Kidney (tissue), 14 donors: ENCODE results near the gene SIVA1. TPM values are rescaled to one million over a fixed set of nuclear protein-coding genes. Genes with fewer than 3 reads are reported as not detected.
A peak's percentile ranks its signal among the peaks of the same experiment; 100 is the strongest.

Experiments
- DNase-seq, 5 donors: peaks; one replicate each; pipeline ENCODE4 v3.0.0-alpha.2; 2013 to 2020
- FAIRE-seq: peaks from 2 replicates; lab custom pipeline; 2012; peaks lifted over from hg19 to GRCh38; lab: Jason Lieb, UNC
- H3K27ac ChIP-seq, 2 donors: one replicate each; pipeline ENCODE4 v1.7.0; 2013; ENCODE audit warnings: low read depth in 2 of 2, low read length in 2 of 2, inconsistent platforms in 1 of 2
- H3K27me3 ChIP-seq: one replicate; pipeline ENCODE4 v1.7.1; 2013; ENCODE audit warnings: low read length, inconsistent platforms; ENCODE audit not compliant: control insufficient read depth, insufficient read depth
- H3K36me3 ChIP-seq, 3 donors: one replicate each; pipeline versions ENCODE4 v1.7.0 to v1.7.1; 2013; ENCODE audit warnings: low read length in 3 of 3, control low read depth in 1 of 3, inconsistent platforms in 1 of 3; ENCODE audit not compliant: insufficient read depth in 3 of 3, control insufficient read depth in 2 of 3
- H3K4me1 ChIP-seq, 3 donors: one replicate each; pipeline versions ENCODE4 v1.7.0 to v1.7.1; 2013; ENCODE audit warnings: low read length in 3 of 3, inconsistent platforms in 1 of 3, low read depth in 1 of 3; ENCODE audit not compliant: control insufficient read depth in 2 of 3, insufficient read depth in 2 of 3
- H3K4me3 ChIP-seq, 3 donors: one replicate each; pipeline versions ENCODE4 v1.7.0 to v1.8.1; 2013; ENCODE audit warnings: low read length in 3 of 3, control low read depth in 1 of 3, inconsistent platforms in 1 of 3
- H3K9ac ChIP-seq, 3 donors: one replicate each; pipeline versions ENCODE4 v1.7.0 to v1.7.1; 2013; ENCODE audit warnings: low read length in 3 of 3, control low read depth in 1 of 3, inconsistent platforms in 1 of 3
- H3K9me3 ChIP-seq, 3 donors: one replicate each; pipeline versions ENCODE4 v1.7.0 to v1.7.1; 2013; ENCODE audit warnings: low read length in 3 of 3, control low read depth in 1 of 3, inconsistent platforms in 1 of 3; ENCODE audit not compliant: control insufficient read depth in 2 of 3, insufficient read depth in 1 of 3
- intact Hi-C: fragments of 100-400 bp; cut with DNase I; formaldehyde crosslinking; loops from one replicate; pipeline ENCODE4 v1.11.1; 2022
- polyA plus RNA-seq: library from polyadenylated mRNA; stranded (reverse); fragments of 350-450 nt; fragmentation: Illumina TruSeq; extraction: RNeasy Lipid Tissue Mini Kit (QIAGEN cat#74804); gene quantifications from one replicate; pipeline ENCODE4 v1.2.3, GENCODE V29; 2014; ENCODE audit warnings: low read depth, low replicate concordance; ENCODE audit not compliant: insufficient read depth
- total RNA-seq: library from RNA; stranded (reverse); fragmentation: NEBNext Ultra II Directional; extraction: Animal tissue kit (Norgen Biotek cat#: 25700); gene quantifications from one replicate; pipeline ENCODE4 v1.2.1, GENCODE V29; 2021
- TF ChIP-seq, protein P1 (sequence below): IDR thresholded peaks from 3 replicates; pipeline ENCODE4 v1.5.1; 2012; ENCODE audit warnings: mild to moderate bottlenecking, moderate library complexity, borderline replicate concordance; ENCODE audit not compliant: insufficient read depth; ENCODE audit errors: extremely low read depth
- donor health status: control.
- donor health status: control.
- donor health status: control.
- donor health status: control.
- donor health status: control.
- donor health status: DM: yes; HTN: yes; CAD: no.
- donor health status: Normal renal cell carcinoma (clear cell type).

The SIVA1 gene
- total and polyA plus RNA-seq, 2 donors from 2014 or later: 65.7 to 124 TPM

- intact Hi-C loops: loop anchor here (5.0 kb wide), 1 partner anchor 52 kb away; no protein-coding TSS in a partner anchor
- peaks cover 0 to 3% (median 0%) of the 10 kb centered on the region in 3 donors for H3K9me3 ChIP-seq
- H3K4me1 ChIP-seq: peaks cover 0 to 7% (median 0%) of the 10 kb centered on the region in 3 donors
- no peak for FAIRE-seq
- H3K27ac ChIP-seq: no peak overlapping the region
- no peak overlapping the region for H3K9ac ChIP-seq
- DNase-seq: no peak
- no peaks in the 10 kb centered on the region for H3K36me3 ChIP-seq
- no peak overlapping the region for H3K4me3 ChIP-seq
- TF ChIP-seq, protein P1, sequence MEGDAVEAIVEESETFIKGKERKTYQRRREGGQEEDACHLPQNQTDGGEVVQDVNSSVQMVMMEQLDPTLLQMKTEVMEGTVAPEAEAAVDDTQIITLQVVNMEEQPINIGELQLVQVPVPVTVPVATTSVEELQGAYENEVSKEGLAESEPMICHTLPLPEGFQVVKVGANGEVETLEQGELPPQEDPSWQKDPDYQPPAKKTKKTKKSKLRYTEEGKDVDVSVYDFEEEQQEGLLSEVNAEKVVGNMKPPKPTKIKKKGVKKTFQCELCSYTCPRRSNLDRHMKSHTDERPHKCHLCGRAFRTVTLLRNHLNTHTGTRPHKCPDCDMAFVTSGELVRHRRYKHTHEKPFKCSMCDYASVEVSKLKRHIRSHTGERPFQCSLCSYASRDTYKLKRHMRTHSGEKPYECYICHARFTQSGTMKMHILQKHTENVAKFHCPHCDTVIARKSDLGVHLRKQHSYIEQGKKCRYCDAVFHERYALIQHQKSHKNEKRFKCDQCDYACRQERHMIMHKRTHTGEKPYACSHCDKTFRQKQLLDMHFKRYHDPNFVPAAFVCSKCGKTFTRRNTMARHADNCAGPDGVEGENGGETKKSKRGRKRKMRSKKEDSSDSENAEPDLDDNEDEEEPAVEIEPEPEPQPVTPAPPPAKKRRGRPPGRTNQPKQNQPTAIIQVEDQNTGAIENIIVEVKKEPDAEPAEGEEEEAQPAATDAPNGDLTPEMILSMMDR: no peak
- H3K27me3 ChIP-seq: no peaks in the 10 kb centered on the region
Observed at GRCh38 chr14:104770072-104770579, 17.2 kb downstream of the SIVA1 start.

DNA sequence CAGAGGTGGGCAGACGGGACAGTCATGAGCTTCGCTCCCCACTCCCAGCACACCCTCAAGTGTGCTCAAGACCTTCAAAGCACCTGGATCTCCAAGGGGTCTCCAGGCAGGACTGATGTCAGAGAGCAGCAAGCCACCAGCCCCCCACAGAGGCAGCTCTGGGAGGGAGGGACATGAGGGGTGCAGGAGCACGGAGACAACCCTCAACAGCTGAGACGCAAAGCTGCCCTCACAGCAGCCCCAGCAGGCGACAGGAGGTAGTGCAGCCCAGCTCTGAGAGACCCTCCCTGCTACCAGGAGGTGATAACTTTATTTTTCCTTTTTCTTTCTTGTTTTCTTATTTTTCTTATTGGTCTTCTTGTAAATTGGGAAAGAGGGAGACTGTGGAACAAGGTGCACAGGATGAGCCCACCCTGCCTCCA is 17.9 kb downstream of the SIVA1 start:
- Histone ChIP-seq H3K9me3 (peaks cover 0 to 3% (median 0%) of the 10 kb centered on the region in 3 donors), H3K27ac (no peak overlapping the region), H3K4me1 (peaks cover 0 to 7% (median 0%) of the 10 kb centered on the region in 3 donors), H3K36me3 (no peaks in the 10 kb centered on the region), H3K9ac (no peak overlapping the region), H3K4me3 (no peak overlapping the region), H3K27me3 (no peaks in the 10 kb centered on the region)
- DNase-seq: no peak
- TF ChIP-seq, protein P1: peak; percentile 24
- FAIRE-seq: no peak
- intact Hi-C loops: loop anchor here (5.0 kb wide), 1 partner anchor 51 kb away; no protein-coding TSS in a partner anchor

- TF ChIP-seq, protein P1: no peak
- DNase-seq (no peak), FAIRE-seq (no peak)
- Histone ChIP-seq H3K27me3 (no peaks in the 10 kb centered on the region), H3K36me3 (no peaks in the 10 kb centered on the region), H3K4me3 (no peak overlapping the region), H3K9me3 (peaks cover 0 to 2% (median 0%) of the 10 kb centered on the region in 3 donors), H3K9ac (no peak overlapping the region), H3K4me1 (peaks cover 0 to 7% (median 0%) of the 10 kb centered on the region in 3 donors), H3K27ac (no peak overlapping the region)
- intact Hi-C loops: loop anchor here (5.0 kb wide), 1 partner anchor 51 kb away; no protein-coding TSS in a partner anchor
Observed at GRCh38 chr14:104771374-104771773, 18.4 kb downstream of the SIVA1 start.
